ENCODE data around the gene FBXO11. TPM values are rescaled to one million over a fixed set of nuclear protein-coding genes. Genes with fewer than 3 reads are reported as not detected.

The FBXO11 gene
- polyA plus RNA-seq, 3 donors: 11.2 to 23.4 (median 23.0) TPM

DNA sequence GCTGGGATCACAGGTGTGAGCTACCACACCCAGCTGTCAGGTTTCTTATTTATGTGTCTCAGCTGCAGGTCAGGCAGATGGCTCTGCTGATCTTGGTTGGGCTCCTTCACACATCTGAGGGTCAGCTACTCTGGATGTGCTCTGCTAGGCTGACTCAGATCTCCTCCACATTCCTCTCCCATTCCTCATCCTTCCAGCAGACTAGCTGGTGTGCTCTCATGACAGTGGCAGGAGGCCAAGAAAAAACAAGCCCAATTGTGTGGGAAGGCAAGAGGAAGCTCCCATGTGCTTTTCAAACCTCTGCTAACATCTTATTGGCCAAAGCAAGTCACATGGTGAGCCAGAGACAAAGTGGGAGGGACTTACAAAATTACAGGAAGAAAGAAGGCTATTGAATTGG lies 135.1 kb downstream of the FBXO11 start:
- no peak overlapping the region for H3K27ac ChIP-seq (ENCODE audit: low read depth, low read length)

DNA sequence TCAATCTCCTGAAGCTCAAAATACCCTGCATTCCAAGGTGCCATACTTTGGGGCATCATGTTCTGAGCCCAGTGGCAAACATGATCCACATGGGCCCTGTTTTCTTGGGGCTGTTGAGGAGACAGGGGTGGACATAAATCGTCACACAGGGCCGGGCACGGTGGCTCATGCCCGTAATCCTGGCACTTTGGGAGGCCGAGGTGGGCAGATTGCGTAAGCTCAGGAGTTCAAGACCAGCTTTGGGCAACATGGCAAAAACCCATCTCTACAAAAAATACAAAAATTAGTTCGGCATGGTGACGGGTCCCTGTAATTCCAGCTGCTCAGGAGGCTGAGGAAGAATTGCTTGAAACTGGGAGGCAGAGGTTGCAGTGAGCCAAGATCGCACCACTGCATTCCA lies 137.0 kb downstream of the FBXO11 start:
- WGBS, 3 donors: 91 to 95% (median 93%) methylated on average over 9 of the region's 9 CpGs
- no peak overlapping the region for H3K27ac ChIP-seq (ENCODE audit: low read depth, low read length)

DNA sequence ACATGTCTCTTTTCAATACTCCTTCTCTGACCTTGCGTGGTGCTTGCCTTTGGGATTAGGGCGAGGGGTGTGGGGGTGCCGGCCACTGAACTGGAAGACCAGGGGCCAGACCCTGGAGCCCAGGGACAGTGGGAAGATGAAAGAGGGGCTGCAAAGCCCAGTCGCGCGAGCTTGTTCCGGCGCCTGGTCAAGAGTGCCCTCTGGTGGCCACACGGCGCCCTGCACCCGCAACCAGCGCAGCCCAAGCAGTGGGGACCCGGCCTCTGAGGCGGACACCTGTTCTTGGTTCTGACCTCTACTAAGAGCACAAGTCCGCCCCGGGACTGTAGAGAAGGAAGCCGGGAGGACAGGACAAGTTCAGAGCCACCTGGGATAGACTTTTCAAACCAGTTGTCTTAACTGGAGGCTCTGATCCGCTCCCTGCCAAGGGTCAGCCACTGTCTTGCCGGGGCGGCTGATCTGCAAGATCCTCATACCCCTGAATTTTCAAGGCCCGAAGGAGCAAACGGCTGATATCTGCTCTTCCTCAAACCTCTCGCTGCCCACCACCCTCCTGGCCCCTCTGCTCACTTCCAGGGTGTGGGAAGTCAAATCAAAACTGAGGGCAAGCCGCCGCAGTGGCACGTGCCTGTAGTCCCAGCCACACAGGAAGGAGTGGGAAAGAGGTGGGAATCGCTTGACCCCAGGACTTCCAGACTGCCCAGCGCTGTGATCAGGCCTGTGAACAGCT lies 138.3 kb downstream of the FBXO11 start:
- 27 to 31% (median 30%) methylated on average over 26 to 28 of the region's 28 CpGs for WGBS, 3 donors
- no peak overlapping the region for H3K27ac ChIP-seq (ENCODE audit: low read depth, low read length)

DNA sequence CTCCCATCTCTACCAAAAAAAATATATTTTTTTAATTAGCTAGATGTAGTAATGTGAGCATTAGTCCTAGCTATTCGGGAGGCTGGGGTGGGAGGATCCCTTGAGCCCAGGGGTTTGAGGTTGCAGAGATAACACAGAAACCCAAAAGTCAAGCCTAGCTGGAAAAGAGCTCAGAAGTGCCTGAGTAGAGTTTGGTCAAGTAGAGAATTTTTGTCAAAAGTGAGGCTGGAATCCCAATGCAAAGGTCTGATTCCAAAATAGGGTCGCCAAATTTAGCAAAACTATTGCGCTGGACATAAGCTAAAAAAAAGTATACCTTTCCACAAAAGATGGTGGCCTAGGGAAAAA lies 138.8 kb downstream of the FBXO11 start:
- no peak overlapping the region for H3K27ac ChIP-seq (ENCODE audit: low read depth, low read length)
- WGBS, 3 donors: 40 to 61% (median 55%) methylated on average over 3 of the region's 3 CpGs

DNA sequence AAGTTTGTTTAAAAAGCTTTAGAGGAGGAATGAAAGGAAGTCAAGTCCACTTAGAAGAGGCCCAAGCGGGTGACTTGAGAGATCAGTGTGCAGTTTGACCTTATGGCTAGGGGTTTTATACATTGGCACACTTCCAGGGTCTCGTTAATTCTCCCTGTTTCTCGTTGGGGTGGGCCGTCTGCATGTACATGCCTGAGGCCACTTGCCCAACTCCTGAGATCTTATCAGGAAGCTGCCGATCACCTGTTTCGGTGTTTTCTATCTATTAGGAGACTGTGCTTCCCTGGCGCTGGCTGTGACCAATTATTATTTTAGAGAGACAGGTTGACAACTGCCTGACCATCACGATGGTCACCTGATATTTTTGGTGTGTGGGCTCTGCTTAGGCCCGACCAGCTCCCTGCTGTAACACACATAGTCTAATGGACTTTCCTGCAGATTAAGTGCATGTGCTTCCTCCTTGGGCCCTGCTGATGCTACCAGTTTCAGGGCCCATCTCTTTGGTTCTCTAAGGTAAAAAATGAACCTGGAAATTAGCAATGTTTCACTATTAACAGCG lies 154.4 kb downstream of the FBXO11 start:
- H3K27ac ChIP-seq (ENCODE audit: low read depth, low read length): no peak overlapping the region
- 66 to 72% (median 68%) methylated on average over 10 of the region's 10 CpGs for WGBS, 3 donors

DNA sequence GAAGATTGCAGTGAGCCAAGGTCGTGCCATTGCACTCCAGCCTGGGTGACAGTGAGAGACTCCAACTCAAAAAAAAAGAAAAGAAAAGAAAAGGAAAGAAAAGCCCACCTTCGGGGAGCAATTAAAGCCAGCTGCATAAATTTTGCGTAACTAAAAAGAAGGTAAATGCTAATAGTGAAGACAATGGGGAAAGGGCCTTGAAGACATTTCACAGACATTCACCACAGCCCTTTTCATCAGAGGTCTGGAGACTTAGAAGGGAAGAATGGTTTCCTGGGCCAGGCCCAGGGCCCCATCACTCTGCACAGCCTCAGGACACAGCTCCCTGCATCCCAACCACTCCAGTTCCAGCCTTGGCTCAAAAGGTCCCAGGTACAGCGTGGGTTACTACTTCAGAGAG lies 158.4 kb downstream of the FBXO11 start:
- H3K27ac ChIP-seq (ENCODE audit: low read depth, low read length): no peak overlapping the region
- 72 to 93% (median 87%) methylated on average over 4 of the region's 4 CpGs for WGBS, 3 donors

DNA sequence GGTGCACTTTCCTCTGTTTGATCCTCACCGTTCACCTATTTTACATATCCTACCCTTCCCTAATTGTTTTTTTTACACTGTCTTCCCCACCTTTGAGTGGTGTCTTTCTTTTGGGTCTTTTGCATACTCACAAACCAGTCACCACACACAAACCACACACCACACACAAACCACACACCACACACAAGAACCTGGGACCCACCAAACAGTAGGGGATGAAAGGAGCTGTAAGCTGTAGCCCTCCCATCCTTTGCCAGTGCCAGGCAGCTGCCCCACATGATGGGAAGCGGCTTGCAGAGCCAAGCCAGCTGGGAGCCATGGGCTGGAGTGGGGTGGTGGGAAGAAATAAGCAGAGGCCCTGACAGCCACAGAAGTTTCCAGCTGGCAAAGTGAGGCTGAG lies 162.2 kb downstream of the FBXO11 start:
- H3K27ac ChIP-seq (ENCODE audit: low read depth, low read length): no peak overlapping the region
- 71 to 82% (median 82%) methylated on average over 2 of the region's 2 CpGs for WGBS, 3 donors

DNA sequence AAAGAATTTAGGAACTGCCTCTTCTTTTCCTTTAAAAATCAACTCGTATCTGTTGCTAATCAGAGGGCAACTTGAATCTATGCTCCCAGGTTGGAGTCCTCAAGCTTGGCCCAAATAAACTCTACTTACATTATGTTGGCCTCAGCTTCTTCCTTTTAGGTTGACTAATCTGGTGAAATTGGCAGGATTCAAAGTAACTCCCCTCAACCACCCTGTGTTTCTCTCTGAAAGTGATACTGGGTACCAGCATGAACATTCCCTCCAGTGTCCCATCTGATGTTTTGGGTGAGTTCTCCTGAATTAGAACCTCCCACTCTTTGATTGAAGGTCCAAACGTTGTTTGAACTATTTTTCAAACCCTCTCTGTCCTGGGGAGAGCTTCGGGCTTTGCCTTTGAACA lies 164.7 kb downstream of the FBXO11 start:
- WGBS, 3 donors: 31 to 70% (median 66%) methylated on average over 3 of the region's 3 CpGs
- H3K27ac ChIP-seq (ENCODE audit: low read depth, low read length): no peak overlapping the region

DNA sequence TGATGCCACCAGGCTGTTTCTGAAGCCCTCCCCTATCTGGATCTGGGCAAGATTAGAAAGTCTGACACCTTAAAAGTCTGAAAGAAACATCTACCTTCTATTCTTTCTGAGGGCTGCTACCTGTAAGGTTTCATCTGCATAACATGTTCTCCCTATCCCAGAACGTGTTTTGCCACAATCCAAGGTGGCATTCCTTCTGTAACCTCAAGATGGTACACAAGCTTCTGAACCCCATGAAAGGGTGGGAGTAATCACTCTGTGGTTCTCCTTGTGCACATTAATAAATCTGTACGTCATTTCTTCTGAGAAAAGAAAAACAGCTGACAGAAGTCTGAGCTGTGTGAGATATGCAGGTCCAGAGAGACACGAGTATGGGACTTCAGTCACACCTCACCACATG lies 165.2 kb downstream of the FBXO11 start:
- WGBS, 3 donors: 50 to 73% (median 71%) methylated on average over 3 of the region's 3 CpGs
- H3K27ac ChIP-seq (ENCODE audit: low read depth, low read length): no peak overlapping the region

Other genes with a start within 250 kb of the FBXO11 start
- gene MSH6, start 123.4 kb downstream of the FBXO11 start, polyA plus RNA-seq: 10 to 100 TPM in 2 of 3 donors, 1 to 10 TPM in 1; 7.6 to 11.9 (median 10.0) TPM

Measured in adipose tissue (tissue), 3 donors.